ENCODE measurements around the gene WFDC10A. TPM values are rescaled to one million over a fixed set of nuclear protein-coding genes. Genes with fewer than 3 reads are reported as not detected.

Gene WFDC10A
- total RNA-seq, 6 experiments from 2014 or later = not detected

- Histone ChIP-seq H3K4me1 (no peaks in the 10 kb centered on the region), H3K27me3 (peaks cover 0 to 4% of the 10 kb centered on the region in 2 donors), H3K27ac (no peak within 1 kb of the TSS), H3K9me3 (no peaks in the 10 kb centered on the region), H3K4me3 (no peak within 1 kb of the TSS), H3K36me3 (no peaks in the 10 kb centered on the region)
- TF ChIP-seq CTCF (IDR thresholded peaks at IDR 0.05) (no peak), POLR2A (IDR thresholded peaks at IDR 0.05) (no peak)
- DNase-seq = no peak
- no peak for ATAC-seq
- WGBS (ENCODE audit: insufficient coverage, low coverage, low lambda C conversion rate, missing lambda C conversion rate) = 70% methylated on average over 1 of the region's 1 CpG
- intact Hi-C loops (cut with DNase I) = no loop called here
These were observed 40.6 kb downstream of the WFDC10A start, which contains the start of gene WFDC11 for GRCh38 chr20:45670139-45670538. WFDC11 (minus strand) TSS chr20:45670239; CDS start chr20:45650600, 19,639 bp downstream.

DNA sequence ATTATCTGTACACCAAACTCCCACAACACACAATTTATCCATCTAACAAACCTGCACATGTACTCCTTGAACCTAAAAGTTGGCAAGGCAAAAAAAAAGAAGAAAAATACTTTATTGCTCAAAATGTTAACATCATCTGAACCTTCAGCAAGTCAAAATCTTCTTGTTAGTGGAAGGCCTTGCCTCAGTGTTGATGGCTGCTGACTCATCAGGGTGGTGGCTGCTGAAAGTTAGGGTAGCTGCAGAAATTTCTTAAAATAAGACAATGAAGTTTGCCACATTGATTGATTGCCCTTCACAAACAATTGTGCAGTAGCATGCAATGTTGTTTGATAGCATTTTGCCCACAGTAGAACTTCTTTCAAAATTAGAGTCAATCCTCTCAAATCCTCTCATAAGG is 43.2 kb downstream of the WFDC10A start:
- Histone ChIP-seq H3K4me3 (no peak overlapping the region), H3K4me1 (no peaks in the 10 kb centered on the region), H3K27ac (no peak overlapping the region), H3K9me3 (no peaks in the 10 kb centered on the region), H3K36me3 (no peaks in the 10 kb centered on the region), H3K27me3 (peaks cover 0 to 4% of the 10 kb centered on the region in 2 donors)
- ATAC-seq = no peak
- TF ChIP-seq POLR2A (IDR thresholded peaks at IDR 0.05) (no peak), CTCF (IDR thresholded peaks at IDR 0.05) (no peak)
- intact Hi-C loops (cut with DNase I) = no loop called here
- no peak for DNase-seq

DNA sequence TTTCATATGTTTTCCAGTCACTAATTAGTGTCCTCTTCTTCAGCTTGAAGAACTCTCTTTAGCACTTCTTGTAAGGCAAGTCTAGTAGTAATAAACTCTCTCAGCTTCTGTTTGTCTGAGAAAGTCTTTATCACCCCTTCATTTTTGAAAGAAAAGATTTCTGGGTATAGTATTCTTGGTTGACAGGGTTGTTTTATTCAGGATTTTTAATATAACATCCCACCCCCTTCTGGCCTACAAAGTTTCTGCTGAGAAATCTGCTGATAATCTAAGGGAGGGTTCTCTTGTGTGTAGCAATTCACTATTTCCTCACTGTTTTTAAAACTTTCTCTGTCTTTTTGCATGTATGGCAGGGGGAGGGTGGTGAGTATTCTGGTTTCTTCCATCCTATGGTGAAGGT is 50.1 kb downstream of the WFDC10A start:
- H3K4me1 ChIP-seq = no peaks in the 10 kb centered on the region
- intact Hi-C loops (cut with DNase I) = no loop called here
- TF ChIP-seq POLR2A (IDR thresholded peaks at IDR 0.05) = no peak
- no peak for TF ChIP-seq CTCF (IDR thresholded peaks at IDR 0.05)
- ATAC-seq = no peak
- H3K27me3 ChIP-seq = no peaks in the 10 kb centered on the region
- H3K9me3 ChIP-seq = no peaks in the 10 kb centered on the region
- H3K4me3 ChIP-seq = no peak overlapping the region
- H3K36me3 ChIP-seq = no peaks in the 10 kb centered on the region
- H3K27ac ChIP-seq = no peak overlapping the region
- no peak for DNase-seq

Other genes starting within 250 kb of the WFDC10A start
- 1 to 10 TPM; 2.3 to 5.3 (median 3.3) TPM for gene DBNDD2, start 221.4 kb upstream of the WFDC10A start, total RNA-seq
- gene PIGT, start 213.6 kb upstream of the WFDC10A start, total RNA-seq = 10 to 100 TPM; 35.7 to 58.4 (median 40.5) TPM
- gene WFDC2, start 160.0 kb upstream of the WFDC10A start, total RNA-seq = 1 to 10 TPM in 4 of 6 experiments, under 1 TPM in 1, not detected in 1; 0.77 to 2.8 (median 1.8) TPM
- not detected for gene SPINT3, start 114.1 kb upstream of the WFDC10A start, total RNA-seq
- gene WFDC6, start 90.3 kb upstream of the WFDC10A start, total RNA-seq = not detected
- gene EPPIN, start 82.3 kb upstream of the WFDC10A start, total RNA-seq = not detected
- not detected for gene WFDC8, start 50.5 kb upstream of the WFDC10A start, total RNA-seq
- not detected for gene WFDC9, start 1.5 kb downstream of the WFDC10A start, total RNA-seq
- gene WFDC11, start 40.5 kb downstream of the WFDC10A start, total RNA-seq = not detected
- gene WFDC13, start 72.3 kb downstream of the WFDC10A start, total RNA-seq = not detected
- not detected for gene WFDC10B, start 75.3 kb downstream of the WFDC10A start, total RNA-seq
- gene SPINT4, start 92.6 kb downstream of the WFDC10A start, total RNA-seq = not detected
- under 1 TPM in 2 of 6 experiments, not detected in 4; 0.49 to 0.73 TPM for gene WFDC3, start 162.1 kb downstream of the WFDC10A start, total RNA-seq
- 10 to 100 TPM in 3 of 6 experiments, 1 to 10 TPM in 3; 7.5 to 15.7 (median 11.3) TPM for gene DNTTIP1, start 162.2 kb downstream of the WFDC10A start, total RNA-seq
- 1 to 10 TPM in 4 of 6 experiments, under 1 TPM in 1, not detected in 1; 0.66 to 5.8 (median 3.7) TPM for gene UBE2C, start 182.9 kb downstream of the WFDC10A start, total RNA-seq
- 1 to 10 TPM in 1 of 6 experiments, under 1 TPM in 2, not detected in 3; 0.37 to 3.5 (median 0.86) TPM for gene TNNC2, start 197.6 kb downstream of the WFDC10A start, total RNA-seq
- 10 to 100 TPM in 2 of 6 experiments, 1 to 10 TPM in 4; 3.4 to 21.8 (median 6.8) TPM for gene SNX21, start 204.1 kb downstream of the WFDC10A start, total RNA-seq
- 10 to 100 TPM; 13.9 to 32.1 (median 19.4) TPM for gene ACOT8, start 227.7 kb downstream of the WFDC10A start, total RNA-seq
- 1 to 10 TPM; 1.7 to 2.7 (median 1.9) TPM for gene ZSWIM3, start 227.9 kb downstream of the WFDC10A start, total RNA-seq

All from right lobe of liver (tissue), 6 donors.